SH-SY5Y (cell line): ENCODE data around the gene PCDHGA10.

Source experiments
- GATA2 ChIP-seq: IDR thresholded peaks from 2 replicates; pipeline ENCODE4 v1.6.1; 2011; ENCODE audit warnings: mild to moderate bottlenecking, low read depth, low read length
- GATA3 ChIP-seq: IDR thresholded peaks from 2 replicates; pipeline ENCODE4 v1.6.1; 2011; ENCODE audit warnings: low read depth, mild to moderate bottlenecking, low read length, moderate library complexity

- TF ChIP-seq GATA2 (no peak), GATA3 (no peak)
Measured at GRCh38 chr5:141369994-141370848, 42.6 kb upstream of the PCDHGA10 start, which contains the start of gene PCDHGB3.
